IMR-90 (cell line): ENCODE data around the gene MRPL57. TPM values are rescaled to one million over a fixed set of nuclear protein-coding genes. Genes with fewer than 3 reads are reported as not detected.
"Not testable (repeated sequence)": the region's sequence is repeated elsewhere in the genome, so short reads cannot be mapped to it uniquely, and the experiment has no call there.

Source experiments
- ATAC-seq: fragments of 200-7000 bp; cut with Tn5 transposase; 2 replicates; pipeline ENCODE4 v1.9.1; 2020; ENCODE audit warnings: low read depth, mild to moderate bottlenecking, moderate library complexity
- BruUV-seq: library from RNA; stranded (reverse); fragments of 400-500 nt; replicated peaks from 2 replicates; lab custom pipeline; 2021; lab: Mats Ljungman, UMichigan
- CTCF ChIA-PET: fragments of 300-600 bp; formaldehyde crosslinking; extraction: SDS; loops from one replicate; lab custom pipeline; 2021; ENCODE audit warnings: antibody characterized with exemption; lab: Yijun Ruan, JAX
- POLR2A ChIA-PET: fragments of 300-600 bp; sonication (Branson Sonifier 250); formaldehyde crosslinking; loops from one replicate; lab custom pipeline; 2022; ENCODE audit warnings: antibody characterized with exemption; ENCODE audit not compliant: unreplicated experiment; lab: Charles Lee
- DNase-seq: peaks from one replicate; pipeline ENCODE4 v3.0.0; 2013
- H2AFZ ChIP-seq: replicated peaks from 2 replicates; pipeline ENCODE3; 2013; ENCODE audit warnings: low read length, mild to moderate bottlenecking; ENCODE audit not compliant: poor library complexity
- H2AK5ac ChIP-seq: 2 replicates; pipeline ENCODE4 v1.6.1; 2013; ENCODE audit warnings: low read depth, low read length, inconsistent platforms
- H2AK9ac ChIP-seq: replicated peaks from 2 replicates; pipeline ENCODE3; 2013; ENCODE audit warnings: mild to moderate bottlenecking, low read depth, low read length, moderate library complexity; ENCODE audit not compliant: poor library complexity
- H2BK120ac ChIP-seq: 2 replicates; pipeline ENCODE4 v1.6.1; 2013; ENCODE audit warnings: low read depth, low read length, inconsistent platforms
- H2BK15ac ChIP-seq: 3 replicates; pipeline ENCODE4 v1.6.1; 2013; ENCODE audit warnings: low read depth, low read length, inconsistent platforms
- H2BK20ac ChIP-seq: 2 replicates; pipeline ENCODE4 v1.6.1; 2013; ENCODE audit warnings: low read depth, mild to moderate bottlenecking, inconsistent platforms, low read length, moderate library complexity
- H2BK5ac ChIP-seq: 2 replicates; pipeline ENCODE4 v1.6.1; 2013; ENCODE audit warnings: mild to moderate bottlenecking, low read depth, low read length, inconsistent platforms; ENCODE audit not compliant: poor library complexity, severe bottlenecking
- H3K14ac ChIP-seq: replicated peaks from 2 replicates; pipeline ENCODE4 v1.6.1; 2013; ENCODE audit warnings: low read depth, low read length, inconsistent platforms
- H3K18ac ChIP-seq: 2 replicates; pipeline ENCODE4 v1.6.1; 2013; ENCODE audit warnings: low read depth, low read length, control low read depth
- H3K23ac ChIP-seq: 2 replicates; pipeline ENCODE4 v1.6.1; 2013; ENCODE audit warnings: low read depth, low read length, inconsistent platforms
- H3K27ac ChIP-seq: 2 replicates; pipeline ENCODE4 v1.5.1; 2013; ENCODE audit warnings: mild to moderate bottlenecking, control low read depth, low read length; ENCODE audit not compliant: insufficient read depth
- H3K27me3 ChIP-seq: 2 replicates; pipeline ENCODE4 v1.6.1; 2013; ENCODE audit warnings: low read length; ENCODE audit not compliant: control insufficient read depth, insufficient read depth
- H3K36me3 ChIP-seq: 2 replicates; pipeline ENCODE4 v1.6.1; 2013; ENCODE audit warnings: low read length, mixed read lengths; ENCODE audit not compliant: control insufficient read depth, insufficient read depth
- H3K4ac ChIP-seq: 2 replicates; pipeline ENCODE4 v1.6.1; 2013; ENCODE audit warnings: low read depth, low read length, inconsistent platforms
- H3K4me1 ChIP-seq: 2 replicates; pipeline ENCODE4 v1.6.1; 2013; ENCODE audit warnings: low read length, mixed read lengths; ENCODE audit not compliant: control insufficient read depth, insufficient read depth
- H3K4me2 ChIP-seq: 2 replicates; pipeline ENCODE4 v1.6.1; 2013; ENCODE audit warnings: low read depth, mild to moderate bottlenecking, control low read depth, low read length, moderate library complexity
- H3K4me3 ChIP-seq: 2 replicates; pipeline ENCODE4 v1.5.1; 2013; ENCODE audit warnings: low read depth, mild to moderate bottlenecking, control low read depth, low read length, moderate library complexity; ENCODE audit not compliant: insufficient read depth
- H3K56ac ChIP-seq: 2 replicates; pipeline ENCODE4 v1.6.1; 2013; ENCODE audit warnings: low read length, inconsistent platforms; ENCODE audit not compliant: insufficient read depth; ENCODE audit errors: extremely low read depth
- H3K79me1 ChIP-seq, 2 experiments: 2 replicates each; pipeline ENCODE4 v1.6.1; 2013; ENCODE audit warnings: low read length in 2 of 2, inconsistent platforms in 1 of 2, low read depth in 1 of 2
- H3K9ac ChIP-seq: 2 replicates; pipeline ENCODE4 v1.6.1; 2013; ENCODE audit warnings: low read depth, low read length, control low read depth
- H3K9me1 ChIP-seq: 2 replicates; pipeline ENCODE4 v1.6.1; 2013; ENCODE audit warnings: low read length, inconsistent platforms; ENCODE audit not compliant: insufficient read depth
- H3K9me3 ChIP-seq: 2 replicates; pipeline ENCODE4 v1.6.1; 2013; ENCODE audit warnings: low read length; ENCODE audit not compliant: control insufficient read depth, insufficient read depth
- H4K20me1 ChIP-seq: 2 replicates; pipeline ENCODE4 v1.6.1; 2013; ENCODE audit warnings: low read length, inconsistent platforms; ENCODE audit not compliant: insufficient read depth
- H4K5ac ChIP-seq: 2 replicates; pipeline ENCODE4 v1.6.1; 2013; ENCODE audit warnings: mild to moderate bottlenecking, low read depth, low read length, control low read depth
- H4K8ac ChIP-seq, 2 experiments: 2 replicates each; pipeline ENCODE4 v1.6.1; 2013; ENCODE audit warnings: low read depth in 2 of 2, low read length in 2 of 2, control low read depth in 1 of 2, inconsistent platforms in 1 of 2
- H4K91ac ChIP-seq: 2 replicates; pipeline ENCODE4 v1.6.1; 2013; ENCODE audit warnings: low read depth, low read length, inconsistent platforms; ENCODE audit not compliant: insufficient read depth
- WGBS, 2 experiments: methylation state at CpG; one replicate each; pipeline versions ENCODE4 v1.1.5 to v1.1.7; 2013; ENCODE audit warnings: missing lambda C conversion rate in 2 of 2; ENCODE audit not compliant: insufficient read length in 1 of 2; ENCODE audit errors: extremely low coverage in 2 of 2; 5-methylcytosine and 5-hydroxymethylcytosine counted together
- dilution Hi-C: fragments of 300-500 bp; cut with HindIII; formaldehyde crosslinking; loops from one replicate; pipeline ENCODE4 v1.14.3; 2018; ENCODE audit warnings: low sequenced_read_pairs; ENCODE audit not compliant: unreplicated experiment
- in situ Hi-C: fragments of 300-500 bp; cut with MboI; formaldehyde crosslinking; loops from 3 replicates; pipeline ENCODE4 v1.14.3; 2019; ENCODE audit warnings: low sequenced_read_pairs, inconsistent platforms, mixed read lengths
- intact Hi-C: fragments of 100-400 bp; cut with micrococcal nuclease; formaldehyde crosslinking; loops from 2 replicates; pipeline ENCODE4 v1.10.0; 2022
- polyA plus RNA-seq, 3 experiments: library from polyadenylated mRNA; depleted of rRNA; stranded (reverse); fragments of >200 nt; gene quantifications; 2 replicates each; pipeline ENCODE4 v1.2.3, GENCODE V29; 2012; ENCODE audit warnings: low replicate concordance in 1 of 3
- total RNA-seq: library from RNA; depleted of rRNA; stranded (reverse); fragments of >200 nt; gene quantifications from 2 replicates; pipeline ENCODE4 v1.2.3, GENCODE V29; 2012

MRPL57 gene
- total and polyA plus RNA-seq, 2 of the 4 experiments (the other 2 are of a cell fraction), result 7.0 to 8.0 TPM

DNA sequence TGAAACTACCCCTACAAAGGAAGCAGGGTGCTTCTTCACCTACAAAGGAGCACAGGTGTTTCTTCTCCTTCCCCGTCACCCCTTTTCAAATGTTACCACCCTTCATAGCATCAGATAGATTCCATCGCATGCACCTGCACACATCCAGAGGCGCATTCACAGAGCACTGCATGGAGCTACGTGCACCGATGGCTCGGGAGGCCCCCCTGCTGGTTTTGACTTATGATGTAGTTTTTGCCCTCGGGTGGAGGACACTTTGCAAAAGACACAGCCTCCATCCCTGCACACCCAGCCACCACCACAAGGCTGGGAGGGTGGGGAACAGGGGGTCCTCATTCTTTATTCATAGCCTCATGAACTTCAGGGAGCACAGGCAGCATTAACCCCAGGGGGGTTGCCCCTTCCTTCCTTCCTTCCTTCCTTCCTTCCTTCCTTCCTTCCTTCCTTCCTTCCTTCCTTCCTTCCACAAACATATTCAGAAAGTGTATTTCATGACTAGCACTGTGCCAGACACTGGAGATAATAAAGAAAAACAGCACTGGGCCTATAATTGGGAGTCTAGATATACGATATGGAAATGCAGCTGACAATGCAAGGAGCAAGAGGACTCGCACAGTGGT lies 21.3 kb downstream of the MRPL57 start:
- H4K91ac ChIP-seq, H3K18ac ChIP-seq, H3K27ac ChIP-seq, H2BK20ac ChIP-seq, H2AFZ ChIP-seq, H2AK5ac ChIP-seq, H3K4me1 ChIP-seq, POLR2A ChIA-PET, H2BK120ac ChIP-seq, H4K20me1 ChIP-seq, BruUV-seq, DNase-seq, ATAC-seq, CTCF ChIA-PET, H3K56ac ChIP-seq, H3K9ac ChIP-seq, H4K5ac ChIP-seq, H2AK9ac ChIP-seq, dilution Hi-C loops, H3K23ac ChIP-seq, in situ Hi-C loops, H3K4me3 ChIP-seq, H3K27me3 ChIP-seq, H3K9me3 ChIP-seq, H3K36me3 ChIP-seq, intact Hi-C loops, H2BK5ac ChIP-seq, H3K79me1 ChIP-seq, H4K8ac ChIP-seq, H3K4me2 ChIP-seq, H3K4ac ChIP-seq, H3K14ac ChIP-seq, H2BK15ac ChIP-seq, H3K9me1 ChIP-seq: not testable (repeated sequence)
- no CpG with 5 or more reads among the region's 9 CpGs for WGBS, 2 experiments

GRCh38 chr13:21198391-21198790 lies 21.9 kb downstream of the MRPL57 start:
- H2BK120ac ChIP-seq, H3K56ac ChIP-seq, H3K4me1 ChIP-seq, H3K4me3 ChIP-seq, H3K9me1 ChIP-seq, H4K91ac ChIP-seq, POLR2A ChIA-PET, CTCF ChIA-PET, H3K79me1 ChIP-seq, DNase-seq, H2AFZ ChIP-seq, H4K20me1 ChIP-seq, H3K23ac ChIP-seq, H2AK5ac ChIP-seq, BruUV-seq, H4K5ac ChIP-seq, H3K4ac ChIP-seq, H2AK9ac ChIP-seq, H3K27me3 ChIP-seq, H2BK15ac ChIP-seq, H4K8ac ChIP-seq, H3K18ac ChIP-seq, H3K9ac ChIP-seq, H2BK5ac ChIP-seq, H3K14ac ChIP-seq, dilution Hi-C loops, in situ Hi-C loops, ATAC-seq, H3K27ac ChIP-seq, H2BK20ac ChIP-seq, intact Hi-C loops, H3K9me3 ChIP-seq, H3K36me3 ChIP-seq, H3K4me2 ChIP-seq: not testable (repeated sequence)
- no CpG with 5 or more reads among the region's 4 CpGs for WGBS, 2 experiments
